NCI-H187 (cell line): Measurements from ENCODE around the gene UBXN1.
A peak's percentile ranks its signal among the peaks of the same experiment; 100 is the strongest.
"Not testable (repeated sequence)": the region's sequence is repeated elsewhere in the genome, so short reads cannot be mapped to it uniquely, and the experiment has no call there.

Source experiments
- DNase-seq, 2 experiments: peaks; one replicate each; lab custom pipeline; 2025; lab: John Stamatoyannopoulos, UW

The UBXN1 gene

GRCh38 chr11:62708793-62709192, 29.9 kb upstream of the UBXN1 start:
- peak in 1 of 2 experiments; percentile 33 for DNase-seq

GRCh38 chr11:62708392-62708791, 29.5 kb upstream of the UBXN1 start:
- no peak for DNase-seq

GRCh38 chr11:62707277-62707861, 28.5 kb upstream of the UBXN1 start, which contains the start of the genes BSCL2 and GNG3:
Gene BSCL2 (minus strand): TSS chr11:62707424. CDS start chr11:62707195, 229 bp downstream.
Gene GNG3 (plus strand): TSS chr11:62707676. CDS start chr11:62708296, 620 bp downstream.
- DNase-seq: peak; percentile 7 to 57

- no peak for DNase-seq
Measured at GRCh38 chr11:62706850-62707247, 28.0 kb upstream of the UBXN1 start.

GRCh38 chr11:62705880-62706849, 27.3 kb upstream of the UBXN1 start:
- DNase-seq: peak; percentile 85 to 96

- DNase-seq: no peak
Measured at GRCh38 chr11:62705413-62705812, 26.5 kb upstream of the UBXN1 start.

- DNase-seq: not testable (repeated sequence)
Measured at GRCh38 chr11:62703921-62704320, 25.0 kb upstream of the UBXN1 start.

GRCh38 chr11:62702246-62702645, 23.4 kb upstream of the UBXN1 start:
- no peak for DNase-seq

- peak in 1 of 2 experiments; percentile 54 for DNase-seq
Measured at GRCh38 chr11:62694455-62695167, 15.7 kb upstream of the UBXN1 start.

- not testable (repeated sequence) for DNase-seq
Measured at GRCh38 chr11:62693624-62694023, 14.8 kb upstream of the UBXN1 start.

GRCh38 chr11:62689421-62690183, 10.7 kb upstream of the UBXN1 start, which contains the start of gene LRRN4CL:
Gene LRRN4CL (minus strand): TSS chr11:62689530. CDS start chr11:62688508, 1,022 bp downstream.
- no peak for DNase-seq

- no peak for DNase-seq
Measured at GRCh38 chr11:62688491-62688890, 9.6 kb upstream of the UBXN1 start.

- no peak for DNase-seq
Measured at GRCh38 chr11:62687508-62688396, 8.9 kb upstream of the UBXN1 start.

GRCh38 chr11:62682518-62682917, 3.6 kb upstream of the UBXN1 start:
- no peak for DNase-seq

GRCh38 chr11:62680825-62681240, 2.0 kb upstream of the UBXN1 start:
- no peak for DNase-seq

GRCh38 chr11:62678433-62678769, 472 bp downstream of the UBXN1 start:
- no peak for DNase-seq

- DNase-seq: no peak
Measured at GRCh38 chr11:62677714-62678113, 1.2 kb downstream of the UBXN1 start.

- no peak for DNase-seq
Measured at GRCh38 chr11:62677156-62677555, 1.7 kb downstream of the UBXN1 start.

GRCh38 chr11:62676698-62677097, 2.2 kb downstream of the UBXN1 start:
- no peak for DNase-seq

GRCh38 chr11:62675415-62675814, 3.5 kb downstream of the UBXN1 start:
- DNase-seq: not testable (repeated sequence)

- no peak for DNase-seq
Measured at GRCh38 chr11:62673196-62673525, 5.7 kb downstream of the UBXN1 start.
